Duodenal mucosa (tissue), 2 donors: ENCODE data around the gene PAM16.

Experiments used
- H3K27ac ChIP-seq: one replicate; pipeline ENCODE4 v1.7.0; 2013; ENCODE audit warnings: low read depth, low read length
- H3K27me3 ChIP-seq, 2 donors: one replicate each; pipeline ENCODE4 v1.7.0; 2013; ENCODE audit warnings: low read length in 2 of 2, control low read depth in 1 of 2; ENCODE audit not compliant: insufficient read depth in 2 of 2, control insufficient read depth in 1 of 2
- H3K36me3 ChIP-seq, 2 donors: one replicate each; pipeline ENCODE4 v1.7.0; 2013; ENCODE audit warnings: low read length in 2 of 2, control low read depth in 1 of 2; ENCODE audit not compliant: insufficient read depth in 2 of 2, control insufficient read depth in 1 of 2
- H3K4me1 ChIP-seq, 2 donors: one replicate each; pipeline ENCODE4 v1.7.0; 2013; ENCODE audit warnings: low read length in 2 of 2, control low read depth in 1 of 2; ENCODE audit not compliant: insufficient read depth in 2 of 2, control insufficient read depth in 1 of 2
- H3K4me3 ChIP-seq, 2 donors: one replicate each; pipeline ENCODE4 v1.7.0; 2013; ENCODE audit warnings: low read length in 2 of 2, low read depth in 1 of 2
- H3K9ac ChIP-seq, 2 donors: one replicate each; pipeline ENCODE4 v1.7.0; 2013; ENCODE audit warnings: low read length in 2 of 2, low read depth in 1 of 2
- H3K9me3 ChIP-seq, 2 donors: one replicate each; pipeline ENCODE4 v1.7.0; 2013; ENCODE audit warnings: low read length in 2 of 2, control low read depth in 1 of 2; ENCODE audit not compliant: control insufficient read depth in 1 of 2

PAM16 gene

GRCh38 chr16:4309833-4310266 lies 41.3 kb downstream of the PAM16 start:
- H3K27me3 ChIP-seq = peaks cover 9 to 11% of the 10 kb centered on the region in 2 donors
- H3K27ac ChIP-seq = no peak overlapping the region
- no peak overlapping the region for H3K9ac ChIP-seq
- no peaks in the 10 kb centered on the region for H3K9me3 ChIP-seq
- peaks cover 5 to 19% of the 10 kb centered on the region in 2 donors for H3K4me1 ChIP-seq
- H3K36me3 ChIP-seq = no peaks in the 10 kb centered on the region
- H3K4me3 ChIP-seq = no peak overlapping the region

GRCh38 chr16:4309102-4309832 lies 41.9 kb downstream of the PAM16 start:
- H3K27ac ChIP-seq = no peak overlapping the region
- peaks cover 3 to 5% of the 10 kb centered on the region in 2 donors for H3K27me3 ChIP-seq
- H3K36me3 ChIP-seq = no peaks in the 10 kb centered on the region
- no peaks in the 10 kb centered on the region for H3K9me3 ChIP-seq
- no peak overlapping the region for H3K9ac ChIP-seq
- no peak overlapping the region for H3K4me3 ChIP-seq
- peaks cover 5 to 15% of the 10 kb centered on the region in 2 donors for H3K4me1 ChIP-seq

DNA sequence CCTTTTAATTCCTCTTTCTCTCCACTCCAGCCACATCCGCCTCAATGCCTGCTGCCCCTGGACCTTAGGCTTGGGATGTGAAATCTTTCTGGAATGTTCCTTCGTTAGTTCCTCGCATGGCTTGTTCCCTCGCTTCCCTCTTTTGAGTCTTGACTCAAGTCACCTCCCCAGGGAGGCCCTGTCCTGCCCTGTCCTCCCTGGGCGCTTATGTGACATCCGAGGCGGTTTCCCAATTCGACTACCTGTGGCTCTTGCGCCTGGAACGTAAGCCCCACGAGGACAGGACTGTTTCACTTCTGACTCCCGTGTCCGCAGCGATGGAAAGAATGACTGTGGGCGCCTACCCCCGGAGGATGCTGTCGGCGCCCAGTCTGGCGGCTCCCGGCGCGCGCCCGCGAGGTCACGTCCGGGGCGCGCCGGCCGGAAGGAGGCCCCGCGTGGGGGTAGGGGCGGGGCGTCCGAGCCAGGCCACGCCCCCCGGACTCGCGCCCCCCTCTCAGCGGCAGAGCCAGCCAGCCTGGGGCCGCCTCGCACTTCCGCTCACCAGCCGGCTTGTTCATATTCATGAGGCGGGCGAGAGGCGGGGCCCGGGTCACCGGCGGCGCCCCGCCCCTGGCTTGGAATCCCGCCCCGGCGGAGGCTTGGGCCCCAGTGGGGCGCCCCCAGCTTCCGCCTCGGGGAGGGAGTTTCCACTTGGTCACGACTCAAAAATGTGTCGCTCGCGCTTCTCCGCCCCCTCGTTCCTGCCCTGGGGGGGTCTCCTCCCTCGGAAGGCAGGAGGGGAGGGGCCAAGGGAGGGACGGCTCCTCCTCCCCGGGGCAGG lies 43.7 kb downstream of the PAM16 start:
- Histone ChIP-seq H3K9me3 (no peaks in the 10 kb centered on the region), H3K27me3 (no peaks in the 10 kb centered on the region), H3K36me3 (no peaks in the 10 kb centered on the region), H3K4me3 (peak overlapping the region; percentile 65 to 86), H3K27ac (peak overlapping the region; percentile 45), H3K9ac (peak overlapping the region; percentile 20 to 43), H3K4me1 (peaks cover 5 to 10% of the 10 kb centered on the region in 2 donors)

DNA sequence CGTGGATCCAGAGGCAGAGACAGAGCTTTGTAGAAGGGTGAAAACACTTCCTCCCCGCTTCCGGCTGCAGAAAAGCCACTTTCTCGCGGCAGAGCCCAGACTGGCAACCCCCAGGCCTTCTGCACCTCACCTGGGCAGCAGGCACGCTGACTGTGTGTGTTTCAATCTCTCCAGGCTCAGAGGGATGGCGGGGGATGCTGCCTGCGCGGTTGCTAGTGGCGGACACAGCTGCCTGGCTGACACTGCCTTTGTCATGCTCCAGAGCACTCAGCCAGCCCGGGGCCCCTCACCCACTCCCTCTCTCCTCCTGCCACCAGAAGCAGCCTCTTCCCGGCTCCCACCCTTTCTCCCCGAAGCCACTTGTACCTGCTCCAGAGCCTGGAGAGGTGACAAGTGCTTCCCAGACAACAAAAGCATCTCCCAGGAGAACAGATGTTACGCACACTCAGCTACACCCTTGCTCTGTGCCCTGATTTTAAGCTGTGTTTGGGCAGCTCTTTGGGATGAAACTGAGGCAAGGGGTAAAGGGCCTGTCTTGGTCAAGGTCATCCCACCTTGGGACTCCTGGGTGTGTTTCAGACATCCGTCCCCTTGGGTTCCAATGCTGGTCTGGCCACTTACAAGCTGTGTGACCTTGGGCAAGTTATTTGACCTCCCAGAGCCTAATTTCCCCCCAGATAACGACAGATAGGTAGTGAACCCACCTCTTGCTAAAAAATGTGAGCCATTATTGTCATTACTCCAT lies 44.5 kb downstream of the PAM16 start:
- no peaks in the 10 kb centered on the region for H3K9me3 ChIP-seq
- H3K4me1 ChIP-seq = peaks cover 5 to 10% of the 10 kb centered on the region in 2 donors
- peak overlapping the region; percentile 45 for H3K27ac ChIP-seq
- no peaks in the 10 kb centered on the region for H3K36me3 ChIP-seq
- peak overlapping the region; percentile 65 to 86 for H3K4me3 ChIP-seq
- peak overlapping the region; percentile 20 to 35 for H3K9ac ChIP-seq
- no peaks in the 10 kb centered on the region for H3K27me3 ChIP-seq

GRCh38 chr16:4303973-4304372 lies 47.1 kb downstream of the PAM16 start:
- H3K9ac ChIP-seq = no peak overlapping the region
- H3K27ac ChIP-seq = no peak overlapping the region
- no peaks in the 10 kb centered on the region for H3K27me3 ChIP-seq
- no peaks in the 10 kb centered on the region for H3K9me3 ChIP-seq
- H3K36me3 ChIP-seq = no peaks in the 10 kb centered on the region
- H3K4me1 ChIP-seq = peaks cover 9 to 14% of the 10 kb centered on the region in 2 donors
- no peak overlapping the region for H3K4me3 ChIP-seq

GRCh38 chr16:4301968-4302367 lies 49.2 kb downstream of the PAM16 start:
- no peaks in the 10 kb centered on the region for H3K36me3 ChIP-seq
- H3K4me3 ChIP-seq = no peak overlapping the region
- H3K9ac ChIP-seq = no peak overlapping the region
- H3K4me1 ChIP-seq = peaks cover 12 to 13% of the 10 kb centered on the region in 2 donors
- H3K27me3 ChIP-seq = no peaks in the 10 kb centered on the region
- H3K27ac ChIP-seq = no peak overlapping the region
- no peaks in the 10 kb centered on the region for H3K9me3 ChIP-seq

DNA sequence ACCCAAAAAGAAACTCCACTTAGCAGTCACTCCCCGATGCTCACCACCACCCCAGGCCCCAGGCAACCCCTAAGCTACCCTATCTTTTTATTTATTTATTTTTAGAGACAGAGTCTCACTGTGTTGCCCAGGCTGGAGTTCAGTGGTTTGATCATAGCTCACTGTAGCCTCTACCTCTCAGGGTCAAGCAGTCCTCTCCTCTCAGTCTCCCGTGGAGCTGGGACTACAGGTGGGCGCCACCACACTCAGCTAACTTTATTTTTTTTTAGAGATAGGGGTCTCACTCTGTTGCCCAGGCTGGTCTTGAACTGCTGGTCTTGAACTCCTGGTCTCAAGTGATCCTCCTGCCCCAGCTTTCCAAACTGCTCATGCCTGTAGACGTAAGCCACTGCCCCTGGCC lies 49.9 kb downstream of the PAM16 start:
- H3K27ac ChIP-seq = no peak overlapping the region
- H3K27me3 ChIP-seq = no peaks in the 10 kb centered on the region
- no peaks in the 10 kb centered on the region for H3K36me3 ChIP-seq
- H3K4me3 ChIP-seq = no peak overlapping the region
- peaks cover 7 to 8% of the 10 kb centered on the region in 2 donors for H3K4me1 ChIP-seq
- no peaks in the 10 kb centered on the region for H3K9me3 ChIP-seq
- H3K9ac ChIP-seq = no peak overlapping the region

DNA sequence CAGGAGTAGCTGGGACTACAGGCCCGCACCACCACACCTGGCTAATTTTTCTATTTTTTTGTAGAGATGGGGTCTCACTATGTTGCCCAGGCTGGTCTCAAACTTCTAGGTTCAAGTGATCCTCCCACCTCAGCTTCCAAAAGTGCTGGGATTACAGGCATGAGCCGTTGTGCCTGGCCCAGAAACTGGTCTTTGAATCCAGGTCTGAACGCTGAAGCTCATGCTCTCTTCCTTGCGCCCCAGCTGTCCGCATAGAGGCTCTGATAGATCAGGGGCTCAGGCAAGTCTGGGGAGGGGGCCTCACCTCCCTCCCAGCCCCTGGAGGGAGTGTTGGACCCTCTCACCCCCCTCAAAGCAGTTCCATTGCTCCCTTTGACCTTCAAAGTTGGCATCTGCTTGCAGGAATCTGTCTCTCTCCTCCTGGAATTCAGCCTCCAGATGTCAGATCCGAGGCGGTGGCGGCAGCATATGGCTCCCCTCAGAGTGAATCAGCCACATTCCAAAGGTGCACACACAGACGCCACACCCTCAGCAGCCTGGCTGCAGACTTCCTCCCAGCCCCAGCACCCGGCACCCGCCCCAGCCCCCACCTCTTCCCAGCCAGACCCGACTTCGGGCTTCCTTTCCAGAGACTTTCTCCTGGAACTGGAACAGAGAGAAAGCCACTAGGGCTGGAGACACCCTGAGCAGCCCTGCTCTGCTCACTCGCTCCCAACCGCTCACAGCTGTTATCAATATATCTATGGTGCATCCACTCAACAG lies 52.2 kb downstream of the PAM16 start:
- Histone ChIP-seq H3K4me1 (peaks cover 7 to 8% of the 10 kb centered on the region in 2 donors), H3K27ac (peak overlapping the region; percentile 5), H3K9ac (peak overlapping the region in 1 of 2 donors; percentile 7), H3K36me3 (no peaks in the 10 kb centered on the region), H3K9me3 (no peaks in the 10 kb centered on the region), H3K4me3 (peak overlapping the region; percentile 19 to 32), H3K27me3 (no peaks in the 10 kb centered on the region)

GRCh38 chr16:4297480-4297879 lies 53.6 kb downstream of the PAM16 start:
- no peaks in the 10 kb centered on the region for H3K9me3 ChIP-seq
- no peak overlapping the region for H3K27ac ChIP-seq
- no peak overlapping the region for H3K4me3 ChIP-seq
- H3K27me3 ChIP-seq = no peaks in the 10 kb centered on the region
- no peak overlapping the region for H3K9ac ChIP-seq
- no peaks in the 10 kb centered on the region for H3K36me3 ChIP-seq
- peaks cover 7 to 8% of the 10 kb centered on the region in 2 donors for H3K4me1 ChIP-seq
